GM12878 (cell line): ENCODE results near the gene MFNG. TPM values are rescaled to one million over a fixed set of nuclear protein-coding genes. Genes with fewer than 3 reads are reported as not detected.

ENCODE experiments used
- ATAC-seq: fragments of 200-7000 bp; cut with Tn5 transposase; 3 replicates; pipeline ENCODE4 v1.9.1; 2020; ENCODE audit warnings: mild to moderate bottlenecking, moderate library complexity
- BruUV-seq: library from RNA; stranded (reverse); fragments of 400-500 nt; replicated peaks from 2 replicates; lab custom pipeline; 2021; lab: Mats Ljungman, UMichigan
- CTCF ChIA-PET: fragments of 300-600 bp; sonication (Branson Sonifier 250); formaldehyde crosslinking; extraction: SDS; loops from one replicate; lab custom pipeline; 2021; ENCODE audit warnings: inconsistent platforms; lab: Yijun Ruan, JAX
- POLR2A ChIA-PET: fragments of 350-600 bp; formaldehyde crosslinking; extraction: SDS; loops from one replicate; lab custom pipeline; 2021; ENCODE audit warnings: inconsistent platforms; lab: Charles Lee
- RAD21 ChIA-PET: fragments of 300-600 bp; sonication (Branson Sonifier 250); formaldehyde crosslinking; loops from one replicate; lab custom pipeline; 2023; ENCODE audit warnings: antibody characterized with exemption; ENCODE audit not compliant: unreplicated experiment; lab: Charles Lee
- SMC1A ChIA-PET: fragments of 300-600 bp; sonication (Branson Sonifier 250); formaldehyde crosslinking; loops from one replicate; lab custom pipeline; 2023; ENCODE audit not compliant: unreplicated experiment, uncharacterized antibody; lab: Charles Lee
- DNase-seq: peaks from one replicate; pipeline ENCODE4 v3.0.0-alpha.2; 2011; ENCODE audit warnings: low read depth, low spot score
- FAIRE-seq: peaks from 3 replicates; lab custom pipeline; 2011; peaks lifted over from hg19 to GRCh38; lab: Jason Lieb, UNC
- H2AFZ ChIP-seq: 2 replicates; pipeline ENCODE4 v1.6.0; 2011; ENCODE audit warnings: low read depth, low read length, control low read depth; ENCODE audit not compliant: control insufficient read depth
- H3K27ac ChIP-seq: 2 replicates; pipeline ENCODE4 v1.5.1; 2011; ENCODE audit warnings: control low read depth; ENCODE audit not compliant: control insufficient read depth, insufficient read depth
- H3K27me3 ChIP-seq, 2 experiments: replicated peaks in 1 of 2; 2 replicates each; pipeline versions ENCODE4 v1.6.0 to v1.6.1; 2011; ENCODE audit warnings: low read length in 1 of 2; ENCODE audit not compliant: control insufficient read depth in 2 of 2, insufficient read depth in 2 of 2
- H3K36me3 ChIP-seq, 2 experiments: 2 replicates each; pipeline ENCODE4 v1.5.1; 2011; ENCODE audit warnings: low read length in 1 of 2; ENCODE audit not compliant: control insufficient read depth in 2 of 2, insufficient read depth in 2 of 2
- H3K4me1 ChIP-seq: 2 replicates; pipeline ENCODE4 v1.6.1; 2011; ENCODE audit warnings: mild to moderate bottlenecking, low read length, moderate library complexity, mixed read lengths; ENCODE audit not compliant: control insufficient read depth, insufficient read depth
- H3K4me2 ChIP-seq: 2 replicates; pipeline ENCODE4 v1.6.0; 2011; ENCODE audit warnings: control low read depth; ENCODE audit not compliant: control insufficient read depth, insufficient read depth
- H3K4me3 ChIP-seq: fragments of 200-600 bp; sonication (generic); 2 replicates; pipeline ENCODE4 v1.5.1; 2016
- H3K79me2 ChIP-seq: 2 replicates; pipeline ENCODE4 v1.6.0; 2011; ENCODE audit warnings: low read length; ENCODE audit not compliant: control insufficient read depth, insufficient read depth
- H3K9ac ChIP-seq: 2 replicates; pipeline ENCODE4 v1.8.0; 2011; ENCODE audit warnings: low read length, control low read depth, mixed read lengths; ENCODE audit not compliant: control insufficient read depth, insufficient read depth
- H3K9me3 ChIP-seq: replicated peaks from 3 replicates; pipeline ENCODE4 v1.5.1; 2011; ENCODE audit warnings: mild to moderate bottlenecking, low read length; ENCODE audit not compliant: control insufficient read depth, insufficient read depth
- H4K20me1 ChIP-seq: 2 replicates; pipeline ENCODE4 v1.6.0; 2011; ENCODE audit not compliant: control insufficient read depth, insufficient read depth
- ASH2L ChIP-seq: fragments of 300-600, 200-600 bp; sonication (generic); IDR thresholded peaks from 2 replicates; pipeline ENCODE4 v1.6.1; 2017; ENCODE audit warnings: low read depth, mild to moderate bottlenecking, borderline replicate concordance
- ATF7 ChIP-seq: fragments of 450-650 bp; IDR thresholded peaks from 2 replicates; pipeline ENCODE4 v1.6.1; 2016; ENCODE audit warnings: low read depth, mild to moderate bottlenecking
- CHD1 ChIP-seq: IDR thresholded peaks from 2 replicates; pipeline ENCODE4 v1.6.1; 2012; ENCODE audit warnings: low read depth, low read length, improper control_type of control experiment
- DPF2 ChIP-seq: fragments of 450-650 bp; IDR thresholded peaks from 2 replicates; pipeline ENCODE4 v1.6.1; 2017; ENCODE audit warnings: mild to moderate bottlenecking
- ETV6 ChIP-seq, 2 experiments: fragments of 450-650 bp in 1 of 2; IDR thresholded peaks in 1 of 2; conservative IDR thresholded peaks in 1 of 2; 2 replicates each; pipeline ENCODE4 v1.6.1; 2014; ENCODE audit warnings: antibody characterized with exemption in 1 of 2, borderline replicate concordance in 1 of 2, low read depth in 1 of 2, mild to moderate bottlenecking in 1 of 2, moderate library complexity in 1 of 2
- EZH2 ChIP-seq: IDR thresholded peaks from 2 replicates; pipeline ENCODE4 v1.6.1; 2012; ENCODE audit warnings: low read depth, mild to moderate bottlenecking, control low read depth, inconsistent platforms, low read length, borderline replicate concordance; ENCODE audit not compliant: control insufficient read depth
- HDAC6 ChIP-seq: fragments of 200-600 bp; sonication (generic); IDR thresholded peaks from one replicate; pipeline ENCODE4 v1.8.0; 2017; ENCODE audit warnings: antibody characterized with exemption; ENCODE audit not compliant: unreplicated experiment
- MTA3 ChIP-seq: IDR thresholded peaks from 2 replicates; pipeline ENCODE4 v1.6.1; 2012; ENCODE audit warnings: low read length, inconsistent platforms, borderline replicate concordance
- MXI1 ChIP-seq: fragments of 150-350 bp; IDR thresholded peaks from 2 replicates; pipeline ENCODE4 v1.6.1; 2011; ENCODE audit warnings: low read depth, mild to moderate bottlenecking, inconsistent platforms, low read length, improper control_type of control experiment
- NRF1 ChIP-seq: conservative IDR thresholded peaks from 2 replicates; pipeline ENCODE4 v1.6.1; 2011; ENCODE audit warnings: mild to moderate bottlenecking, low read depth, low read length, improper control_type of control experiment
- PAX8 ChIP-seq: fragments of 450-650 bp; IDR thresholded peaks from 2 replicates; pipeline ENCODE4 v1.6.1; 2017; ENCODE audit warnings: mild to moderate bottlenecking, moderate library complexity
- PML ChIP-seq: IDR thresholded peaks from 2 replicates; pipeline ENCODE4 v1.6.1; 2012; ENCODE audit warnings: low read length, inconsistent platforms
- WGBS: methylation state at CpG from one replicate; pipeline ENCODE4 v1.1.6; 2016; ENCODE audit warnings: low lambda C conversion rate; ENCODE audit not compliant: insufficient replicate concordance, insufficient coverage; ENCODE audit errors: missing lambda C conversion rate; 5-methylcytosine and 5-hydroxymethylcytosine counted together
- in situ Hi-C: fragments of 300-500 bp; cut with MboI; formaldehyde crosslinking; loops from 9 replicates; pipeline ENCODE4 v1.14.3; 2018; ENCODE audit warnings: mixed read lengths
- intact Hi-C: fragments of 100-400 bp; cut with micrococcal nuclease; formaldehyde crosslinking; loops from one replicate; pipeline ENCODE4 v1.14.2; 2022; ENCODE audit not compliant: unreplicated experiment
- polyA plus RNA-seq, 11 experiments: library from polyadenylated mRNA; depleted of rRNA in 4 of 11; unstranded in 6 of 11; stranded (reverse) in 5 of 11; fragments of >200 nt; fragmentation: Nextera tagmentation in 4 of 11; fragmentation: Illumina TruSeq in 1 of 11; extraction: Ambion mirVana in 4 of 11; extraction: Trizol in 1 of 11; gene quantifications; 1 replicate in 1 of 11; 2 replicates in 10 of 11; pipeline versions ENCODE4 v1.2.1 to v1.2.3, GENCODE V29; 2011 to 2016; ENCODE audit warnings: inconsistent platforms in 2 of 11, missing spikeins in 2 of 11, low read depth in 1 of 11
- total RNA-seq, 4 experiments: library from RNA; depleted of rRNA in 3 of 4; stranded (reverse); fragments of >200 nt in 3 of 4; fragmentation: Illumina TruSeq in 1 of 4; extraction: Trizol in 1 of 4; gene quantifications; 2 replicates each; pipeline versions ENCODE4 v1.2.1 to v1.2.3, GENCODE V29; 2013 to 2021
- TF ChIP-seq, protein P1 (sequence below): IDR thresholded peaks from 2 replicates; pipeline ENCODE4 v1.6.1; 2012; ENCODE audit warnings: low read length, inconsistent platforms
- TF ChIP-seq, protein P2 (sequence below): IDR thresholded peaks from 2 replicates; pipeline ENCODE4 v1.6.1; 2012; ENCODE audit warnings: low read depth, low read length, improper control_type of control experiment
- TF ChIP-seq, protein P3 (sequence below): IDR thresholded peaks from 2 replicates; pipeline ENCODE4 v1.6.1; 2011; ENCODE audit warnings: borderline replicate concordance, low read depth, mild to moderate bottlenecking, moderate library complexity, mixed read lengths, low read length; ENCODE audit not compliant: insufficient read depth; ENCODE audit errors: extremely low read length
- TF ChIP-seq, protein P4 (sequence below): fragments of 450-650 bp; IDR thresholded peaks from 2 replicates; pipeline ENCODE4 v1.6.1; 2017; ENCODE audit warnings: mild to moderate bottlenecking, low read depth, inconsistent platforms; ENCODE audit not compliant: poor library complexity, severe bottlenecking

MFNG gene
- total and polyA plus RNA-seq, 10 of the 15 experiments (the other 5 are each of a cell fraction or from before 2014, with no cell fraction given) = 11.5 to 117 (median 68.5) TPM

DNA sequence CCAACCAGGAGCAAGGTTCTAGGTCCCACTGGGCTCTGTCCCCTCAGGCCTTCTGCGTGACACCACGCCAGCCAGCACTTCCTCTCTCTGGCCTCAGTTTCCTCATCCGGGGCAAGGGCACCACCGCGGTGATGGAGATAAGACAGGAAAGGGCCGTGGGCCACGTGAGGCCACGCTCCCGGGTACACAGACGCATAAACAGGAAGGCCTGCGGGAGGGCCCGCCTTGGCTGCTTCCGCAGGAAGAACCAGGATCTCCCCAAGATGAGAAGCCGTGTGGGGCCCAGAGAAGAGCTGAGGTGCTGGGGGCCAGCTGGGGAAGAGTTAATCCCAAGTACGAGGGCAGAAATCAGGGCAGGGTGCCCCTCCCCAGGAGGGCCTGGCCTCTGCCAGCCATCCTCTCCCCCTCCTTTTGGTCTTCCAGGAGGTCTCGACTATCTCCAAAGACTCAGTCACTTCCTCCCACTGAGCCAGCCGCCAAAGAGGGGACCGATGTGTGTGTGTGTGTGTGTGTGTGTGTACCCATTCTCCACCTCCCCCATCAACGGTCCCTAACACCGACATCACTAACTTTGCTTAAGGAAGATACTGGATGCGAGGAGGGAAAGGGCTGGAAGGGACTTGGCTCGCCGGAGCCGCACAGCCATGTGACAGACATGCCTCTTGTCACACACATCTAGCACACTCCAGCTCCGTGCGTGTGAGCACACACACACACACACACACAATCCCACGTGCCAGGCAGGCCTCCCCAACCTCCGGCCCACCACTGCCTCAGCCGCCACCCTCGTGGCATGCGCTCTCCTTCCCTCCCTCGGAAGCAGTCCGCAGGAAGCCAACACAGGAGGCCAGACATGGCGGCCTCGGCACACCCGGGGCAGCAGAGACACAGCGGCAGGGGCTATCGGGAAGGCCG, 1.4 kb downstream of the MFNG start:
- H2AFZ ChIP-seq = peak overlapping the region; percentile 84
- H3K4me3 ChIP-seq = peak overlapping the region; percentile 94
- TF ChIP-seq CHD1 (no peak), ASH2L (no peak), ATF7 (peak; percentile 72; the same call in 1 of the 2 replicates), EZH2 (no peak), PML (no peak), NRF1 (no peak), MTA3 (0 out of 2 replicates have a peak, but pooled peaks have one; percentile 57), PAX8 (no peak), MXI1 (peak; percentile 84), ETV6 (conservative IDR thresholded peaks at IDR 0.05 in 1 of 2, IDR thresholded peaks at IDR 0.05 in 1 of 2; ENCODE audit: borderline replicate concordance in 1 of 2, low read depth in 1 of 2) (peak in 1 of 2 experiments; percentile 86; a peak in 2 of 4 replicates), HDAC6 (no peak), DPF2 (no peak; the same call in 1 of the 2 replicates)
- TF ChIP-seq, protein P1, sequence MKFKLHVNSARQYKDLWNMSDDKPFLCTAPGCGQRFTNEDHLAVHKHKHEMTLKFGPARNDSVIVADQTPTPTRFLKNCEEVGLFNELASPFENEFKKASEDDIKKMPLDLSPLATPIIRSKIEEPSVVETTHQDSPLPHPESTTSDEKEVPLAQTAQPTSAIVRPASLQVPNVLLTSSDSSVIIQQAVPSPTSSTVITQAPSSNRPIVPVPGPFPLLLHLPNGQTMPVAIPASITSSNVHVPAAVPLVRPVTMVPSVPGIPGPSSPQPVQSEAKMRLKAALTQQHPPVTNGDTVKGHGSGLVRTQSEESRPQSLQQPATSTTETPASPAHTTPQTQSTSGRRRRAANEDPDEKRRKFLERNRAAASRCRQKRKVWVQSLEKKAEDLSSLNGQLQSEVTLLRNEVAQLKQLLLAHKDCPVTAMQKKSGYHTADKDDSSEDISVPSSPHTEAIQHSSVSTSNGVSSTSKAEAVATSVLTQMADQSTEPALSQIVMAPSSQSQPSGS = no peak
- TF ChIP-seq, protein P2, sequence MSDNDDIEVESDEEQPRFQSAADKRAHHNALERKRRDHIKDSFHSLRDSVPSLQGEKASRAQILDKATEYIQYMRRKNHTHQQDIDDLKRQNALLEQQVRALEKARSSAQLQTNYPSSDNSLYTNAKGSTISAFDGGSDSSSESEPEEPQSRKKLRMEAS = peak; percentile 92
- TF ChIP-seq, protein P3, sequence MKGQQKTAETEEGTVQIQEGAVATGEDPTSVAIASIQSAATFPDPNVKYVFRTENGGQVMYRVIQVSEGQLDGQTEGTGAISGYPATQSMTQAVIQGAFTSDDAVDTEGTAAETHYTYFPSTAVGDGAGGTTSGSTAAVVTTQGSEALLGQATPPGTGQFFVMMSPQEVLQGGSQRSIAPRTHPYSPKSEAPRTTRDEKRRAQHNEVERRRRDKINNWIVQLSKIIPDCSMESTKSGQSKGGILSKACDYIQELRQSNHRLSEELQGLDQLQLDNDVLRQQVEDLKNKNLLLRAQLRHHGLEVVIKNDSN = peak; percentile 87
- TF ChIP-seq, protein P4, sequence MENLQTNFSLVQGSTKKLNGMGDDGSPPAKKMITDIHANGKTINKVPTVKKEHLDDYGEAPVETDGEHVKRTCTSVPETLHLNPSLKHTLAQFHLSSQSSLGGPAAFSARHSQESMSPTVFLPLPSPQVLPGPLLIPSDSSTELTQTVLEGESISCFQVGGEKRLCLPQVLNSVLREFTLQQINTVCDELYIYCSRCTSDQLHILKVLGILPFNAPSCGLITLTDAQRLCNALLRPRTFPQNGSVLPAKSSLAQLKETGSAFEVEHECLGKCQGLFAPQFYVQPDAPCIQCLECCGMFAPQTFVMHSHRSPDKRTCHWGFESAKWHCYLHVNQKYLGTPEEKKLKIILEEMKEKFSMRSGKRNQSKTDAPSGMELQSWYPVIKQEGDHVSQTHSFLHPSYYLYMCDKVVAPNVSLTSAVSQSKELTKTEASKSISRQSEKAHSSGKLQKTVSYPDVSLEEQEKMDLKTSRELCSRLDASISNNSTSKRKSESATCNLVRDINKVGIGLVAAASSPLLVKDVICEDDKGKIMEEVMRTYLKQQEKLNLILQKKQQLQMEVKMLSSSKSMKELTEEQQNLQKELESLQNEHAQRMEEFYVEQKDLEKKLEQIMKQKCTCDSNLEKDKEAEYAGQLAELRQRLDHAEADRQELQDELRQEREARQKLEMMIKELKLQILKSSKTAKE = no peak

More for the DNA sequence above, 1.4 kb downstream of the MFNG start:
- ChIA-PET CTCF (interaction anchor here (1.2 to 4.0 kb wide), 5 partner anchors 13 to 158 kb away, joined by 3 to 27 read pairs (median 7); no protein-coding TSS in a partner anchor), POLR2A (interaction anchor here (1.2 to 2.9 kb wide), 2 partner anchors 81 to 123 kb away, joined by 4 to 12 read pairs; partner anchors contain the start of gene GGA1), RAD21 (interaction anchor here (2.1 kb wide), 1 partner anchor 82 kb away, joined by 10 read pairs; no protein-coding TSS in a partner anchor), SMC1A (interaction anchor here (1.4 to 2.8 kb wide), 6 partner anchors 12 to 123 kb away, joined by 3 to 13 read pairs (median 5); partner anchors contain the start of gene GGA1)
- Histone ChIP-seq H3K9me3 (no peaks in the 10 kb centered on the region), H4K20me1 (no peaks in the 10 kb centered on the region; the same call in 1 of the 2 replicates), H3K27ac (peak overlapping the region; percentile 97), H3K4me1 (peaks cover 25% of the 10 kb centered on the region), H3K36me3 (peaks cover 3 to 6% of the 10 kb centered on the region in 2 experiments; a peak in 2 of 4 replicates), H3K27me3 (no peaks in the 10 kb centered on the region), H3K4me2 (peak overlapping the region; percentile 100), H3K9ac (peak overlapping the region; percentile 98), H3K79me2 (peaks cover 54% of the 10 kb centered on the region)
- DNase-seq (peak; percentile 75), FAIRE-seq (peak; percentile 96), ATAC-seq (peak; percentile 78)
- in situ Hi-C loops (no loop called here), intact Hi-C loops (loop anchor here (1.0 kb wide), 1 partner anchor 124 kb away; the partner anchor contains the start of gene GGA1)
- WGBS = 1% methylated on average over 39 of the region's 39 CpGs
- BruUV-seq = TSS peak; percentile 98
